A673 (cell line): ENCODE data around the gene CERS5.

Experiments used
- CTCF ChIP-seq: fragments of 300-800, 200-600 bp; sonication (generic); conservative IDR thresholded peaks from 2 replicates; pipeline ENCODE4 v1.5.1; 2017; ENCODE audit warnings: low read depth, mild to moderate bottlenecking, antibody characterized with exemption, low read length, moderate library complexity, mixed read lengths
- EZH2 ChIP-seq: fragments of 200-600 bp; sonication (generic); IDR thresholded peaks from 2 replicates; pipeline ENCODE4 v1.6.1; 2017; ENCODE audit warnings: borderline replicate concordance, low read depth, mild to moderate bottlenecking, mixed read lengths, antibody characterized with exemption, low read length; ENCODE audit not compliant: poor library complexity, severe bottlenecking

- TF ChIP-seq CTCF (no peak), EZH2 (no peak)
Observed at GRCh38 chr12:50147281-50147680, 19.9 kb downstream of the CERS5 start.
